ENCODE results near the gene MAN1B1. TPM values are rescaled to one million over a fixed set of nuclear protein-coding genes. Genes with fewer than 3 reads are reported as not detected.

The MAN1B1 gene
- total and polyA plus RNA-seq, 2 donors (not counting 1 experiment from before 2014, with no cell fraction given) = 45.5 to 96.6 TPM

DNA sequence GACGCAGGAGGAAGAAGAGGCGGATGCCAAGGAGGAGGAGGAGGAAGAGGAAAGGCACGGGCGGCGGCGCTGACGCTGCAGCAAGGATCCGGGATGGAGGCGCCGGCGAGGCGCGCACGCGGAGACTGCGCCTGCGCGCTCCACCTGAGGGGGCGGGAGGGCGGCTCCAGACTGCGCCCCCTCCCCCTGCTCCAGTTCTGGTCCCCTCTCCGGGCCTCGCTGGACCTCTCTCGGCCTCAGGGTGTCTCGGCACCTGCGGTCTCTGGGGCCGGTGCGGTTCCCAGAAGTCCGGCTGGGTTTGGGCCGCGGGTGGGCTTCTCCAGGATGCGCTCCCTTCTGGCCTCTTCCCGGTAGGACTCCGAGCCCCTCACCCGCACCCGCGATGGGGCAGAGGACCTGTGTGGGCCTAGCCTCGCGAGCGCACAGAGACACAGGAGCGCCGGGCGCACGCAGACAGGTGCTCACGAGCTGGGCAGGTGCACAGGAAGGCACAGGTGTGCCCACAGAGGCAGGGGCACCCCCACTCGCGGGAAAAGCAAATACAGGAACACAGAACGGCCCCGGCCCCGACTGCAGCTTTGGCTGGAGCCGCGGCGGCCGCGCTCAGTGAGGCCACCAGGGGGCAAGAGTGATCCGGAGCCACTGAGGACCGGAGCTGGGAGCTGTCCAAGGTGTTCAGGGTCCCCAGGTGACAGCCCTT, 40.5 kb upstream of the MAN1B1 start, which contains the start of gene NPDC1:
Gene NPDC1, minus strand, starts transcription at position 90 of the 700 bp plus-strand sequence. CDS start 188 bp downstream, outside the sequence.
- H3K27ac ChIP-seq (ENCODE audit: insufficient read depth, low read length) = no peak within 1 kb of the TSS
- peak within 1 kb of the TSS; percentile 97 for H3K4me2 ChIP-seq (ENCODE audit: extremely low read depth, insufficient read depth, low read length)
- peak within 1 kb of the TSS; percentile 79 for H2AFZ ChIP-seq (ENCODE audit: low read length)
- no peaks in the 10 kb centered on the region for H3K9me3 ChIP-seq (ENCODE audit: control insufficient read depth, insufficient read depth, low read depth, low read length)
- no peaks in the 10 kb centered on the region for H3K36me3 ChIP-seq (ENCODE audit: control insufficient read depth, insufficient read depth, low read length)
- H4K20me1 ChIP-seq (ENCODE audit: control insufficient read depth, extremely low read depth, insufficient read depth, low read length) = no peaks in the 10 kb centered on the region
- peak; percentile 60 to 63 for DNase-seq (ENCODE audit: low read depth in 2 of 2)
- H3K27me3 ChIP-seq (ENCODE audit: control insufficient read depth, insufficient read depth, low read length) = peaks cover 6% of the 10 kb centered on the region
- H3K9ac ChIP-seq (ENCODE audit: insufficient read depth, low read length) = peak within 1 kb of the TSS; percentile 62
- H3K79me2 ChIP-seq (ENCODE audit: control insufficient read depth, insufficient read depth, low read length) = peaks cover 18% of the 10 kb centered on the region
- H3K4me3 ChIP-seq (replicated peaks in 1 of 4; ENCODE audit: control extremely low read depth in 1 of 4, insufficient read depth in 1 of 4, low read depth in 3 of 4, low read length in 4 of 4) = peak within 1 kb of the TSS; percentile 50 to 72 (median 67)
- H3K4me1 ChIP-seq (ENCODE audit: control insufficient read depth, extremely low read depth, insufficient read depth, low read length) = peaks cover 6% of the 10 kb centered on the region
- TF ChIP-seq EZH2 (IDR thresholded peaks at IDR 0.05; ENCODE audit: low read length, missing control alignments) = no peak
- TF ChIP-seq, protein P1, sequence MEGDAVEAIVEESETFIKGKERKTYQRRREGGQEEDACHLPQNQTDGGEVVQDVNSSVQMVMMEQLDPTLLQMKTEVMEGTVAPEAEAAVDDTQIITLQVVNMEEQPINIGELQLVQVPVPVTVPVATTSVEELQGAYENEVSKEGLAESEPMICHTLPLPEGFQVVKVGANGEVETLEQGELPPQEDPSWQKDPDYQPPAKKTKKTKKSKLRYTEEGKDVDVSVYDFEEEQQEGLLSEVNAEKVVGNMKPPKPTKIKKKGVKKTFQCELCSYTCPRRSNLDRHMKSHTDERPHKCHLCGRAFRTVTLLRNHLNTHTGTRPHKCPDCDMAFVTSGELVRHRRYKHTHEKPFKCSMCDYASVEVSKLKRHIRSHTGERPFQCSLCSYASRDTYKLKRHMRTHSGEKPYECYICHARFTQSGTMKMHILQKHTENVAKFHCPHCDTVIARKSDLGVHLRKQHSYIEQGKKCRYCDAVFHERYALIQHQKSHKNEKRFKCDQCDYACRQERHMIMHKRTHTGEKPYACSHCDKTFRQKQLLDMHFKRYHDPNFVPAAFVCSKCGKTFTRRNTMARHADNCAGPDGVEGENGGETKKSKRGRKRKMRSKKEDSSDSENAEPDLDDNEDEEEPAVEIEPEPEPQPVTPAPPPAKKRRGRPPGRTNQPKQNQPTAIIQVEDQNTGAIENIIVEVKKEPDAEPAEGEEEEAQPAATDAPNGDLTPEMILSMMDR (conservative IDR thresholded peaks at IDR 0.05 in 1 of 2, IDR thresholded peaks at IDR 0.05 in 1 of 2; ENCODE audit: low read depth in 1 of 2, low read length in 2 of 2) = peak; percentile 82 to 83

DNA sequence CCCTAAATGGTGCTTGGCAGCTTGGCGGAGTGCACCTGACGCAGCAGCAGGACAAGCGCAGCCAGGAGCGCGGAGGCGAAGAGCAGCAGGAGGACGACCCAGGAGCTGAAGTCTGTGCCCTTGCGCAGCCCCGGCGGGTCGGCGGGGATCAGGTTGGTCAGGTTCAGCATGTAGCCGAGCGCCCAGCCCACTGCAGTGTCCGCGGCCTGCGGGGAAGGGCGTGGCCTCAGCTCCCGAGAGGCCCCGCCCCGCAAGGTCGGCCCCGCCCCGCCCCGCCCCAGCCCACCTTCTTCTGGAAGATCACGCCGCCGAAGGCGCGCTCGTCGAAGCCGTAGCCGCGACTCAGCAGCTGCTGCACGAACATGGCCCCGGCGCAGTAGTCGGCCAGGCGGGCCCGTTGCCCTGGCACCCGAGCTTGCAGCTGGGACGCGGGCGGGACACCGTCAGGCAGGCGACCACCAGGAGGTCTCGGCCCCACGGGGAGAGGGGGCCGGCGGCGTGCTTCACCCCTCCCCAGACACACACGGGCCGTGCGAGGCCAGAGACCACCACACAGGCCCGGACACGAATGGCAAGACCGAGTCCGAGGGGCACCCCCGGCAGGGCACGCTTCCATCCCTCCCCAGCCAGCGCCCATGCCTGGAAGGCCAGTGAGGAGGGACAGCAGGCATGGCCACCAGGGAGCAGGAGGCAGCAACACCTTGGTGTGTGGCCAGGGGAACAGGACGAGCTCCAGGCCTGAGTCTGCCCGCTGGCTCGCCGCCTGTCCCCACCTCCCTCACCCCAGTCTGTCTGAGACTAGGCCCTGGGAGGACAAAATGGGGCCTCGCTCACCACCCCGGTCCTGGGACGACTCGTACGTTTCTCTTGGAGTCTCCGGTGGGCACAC, 37.9 kb upstream of the MAN1B1 start:
- Histone ChIP-seq H3K27ac (ENCODE audit: insufficient read depth, low read length) (no peak overlapping the region), H3K4me2 (ENCODE audit: extremely low read depth, insufficient read depth, low read length) (no peak overlapping the region), H3K9ac (ENCODE audit: insufficient read depth, low read length) (no peak overlapping the region), H3K4me3 (replicated peaks in 1 of 4; ENCODE audit: control extremely low read depth in 1 of 4, insufficient read depth in 1 of 4, low read depth in 3 of 4, low read length in 4 of 4) (no peak overlapping the region), H4K20me1 (ENCODE audit: control insufficient read depth, extremely low read depth, insufficient read depth, low read length) (no peaks in the 10 kb centered on the region), H3K27me3 (ENCODE audit: control insufficient read depth, insufficient read depth, low read length) (peaks cover 16% of the 10 kb centered on the region), H3K79me2 (ENCODE audit: control insufficient read depth, insufficient read depth, low read length) (peaks cover 13% of the 10 kb centered on the region), H3K4me1 (ENCODE audit: control insufficient read depth, extremely low read depth, insufficient read depth, low read length) (peaks cover 6% of the 10 kb centered on the region), H3K36me3 (ENCODE audit: control insufficient read depth, insufficient read depth, low read length) (no peaks in the 10 kb centered on the region), H3K9me3 (ENCODE audit: control insufficient read depth, insufficient read depth, low read depth, low read length) (no peaks in the 10 kb centered on the region), H2AFZ (ENCODE audit: low read length) (no peak overlapping the region)
- TF ChIP-seq, protein P1 (conservative IDR thresholded peaks at IDR 0.05 in 1 of 2, IDR thresholded peaks at IDR 0.05 in 1 of 2; ENCODE audit: low read depth in 1 of 2, low read length in 2 of 2) = no peak
- no peak for TF ChIP-seq EZH2 (IDR thresholded peaks at IDR 0.05; ENCODE audit: low read length, missing control alignments)
- no peak for DNase-seq (ENCODE audit: low read depth in 2 of 2)

All from fibroblast of lung (primary cell).